Measurements from ENCODE around the gene SLC35A1. TPM values are rescaled to one million over a fixed set of nuclear protein-coding genes. Genes with fewer than 3 reads are reported as not detected.

The SLC35A1 gene
- total RNA-seq, 1 experiment from 2014 or later, result 6.4 TPM

DNA sequence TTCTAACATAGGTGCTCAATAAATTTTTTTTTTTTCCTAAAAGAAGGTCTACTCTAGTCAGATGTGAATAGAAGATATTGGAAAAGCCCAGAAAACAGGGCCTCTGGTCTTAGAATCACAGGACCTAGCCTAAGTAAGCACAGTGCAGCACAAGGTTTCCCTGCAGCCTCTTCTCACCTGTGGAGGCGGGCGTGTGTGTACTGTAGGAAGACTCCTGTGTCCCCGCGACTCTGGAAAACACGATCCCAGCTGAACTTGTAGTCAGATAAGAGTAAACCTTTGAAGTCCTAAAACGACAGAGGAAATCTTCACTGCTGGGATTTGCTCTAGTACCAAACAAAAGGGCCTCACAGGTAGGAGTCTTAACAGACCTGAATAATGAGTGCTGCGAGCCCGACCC lies 45.7 kb downstream of the SLC35A1 start:
- Mint-ChIP-seq H3K36me3 (peaks cover 51% of the 10 kb centered on the region), H3K27me3 (ENCODE audit: low read depth) (no peaks in the 10 kb centered on the region), H3K4me1 (no peaks in the 10 kb centered on the region), H3K4me3 (no peak overlapping the region), H3K9me3 (no peaks in the 10 kb centered on the region), H3K27ac (no peak overlapping the region)
- ChIA-PET CTCF (no interaction called here), POLR2A (no interaction called here)
- no peak for TF ChIP-seq SP1 (CRISPR knock-in tag; conservative IDR thresholded peaks at IDR 0.05)
- no peak for TF ChIP-seq ZNF138 (CRISPR knock-in tag; conservative IDR thresholded peaks at IDR 0.05)
- no peak for TF ChIP-seq ZNF423 (CRISPR knock-in tag; IDR thresholded peaks at IDR 0.05)
- no peak for TF ChIP-seq GRHL2 (CRISPR knock-in tag; IDR thresholded peaks at IDR 0.05; ENCODE audit: insufficient replicate concordance, severe bottlenecking)
- TF ChIP-seq, protein P1, sequence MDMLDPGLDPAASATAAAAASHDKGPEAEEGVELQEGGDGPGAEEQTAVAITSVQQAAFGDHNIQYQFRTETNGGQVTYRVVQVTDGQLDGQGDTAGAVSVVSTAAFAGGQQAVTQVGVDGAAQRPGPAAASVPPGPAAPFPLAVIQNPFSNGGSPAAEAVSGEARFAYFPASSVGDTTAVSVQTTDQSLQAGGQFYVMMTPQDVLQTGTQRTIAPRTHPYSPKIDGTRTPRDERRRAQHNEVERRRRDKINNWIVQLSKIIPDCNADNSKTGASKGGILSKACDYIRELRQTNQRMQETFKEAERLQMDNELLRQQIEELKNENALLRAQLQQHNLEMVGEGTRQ (CRISPR knock-in tag; IDR thresholded peaks at IDR 0.05), result no peak
- TF ChIP-seq ATF3 (CRISPR knock-in tag; conservative IDR thresholded peaks at IDR 0.05), result no peak
- no peak for TF ChIP-seq ATF2 (CRISPR knock-in tag; IDR thresholded peaks at IDR 0.05; ENCODE audit: borderline replicate concordance, low read depth)
- no peak for TF ChIP-seq NR1H2 (CRISPR knock-in tag; IDR thresholded peaks at IDR 0.05)
- DNase-seq (ENCODE audit: low spot score) (no peak), ATAC-seq (no peak)

GRCh38 chr6:87522686-87523085 lies 49.9 kb downstream of the SLC35A1 start:
- Mint-ChIP-seq H3K4me3 (no peak overlapping the region), H3K27me3 (ENCODE audit: low read depth) (no peaks in the 10 kb centered on the region), H3K4me1 (no peaks in the 10 kb centered on the region), H3K27ac (no peak overlapping the region), H3K9me3 (no peaks in the 10 kb centered on the region), H3K36me3 (peaks cover 30% of the 10 kb centered on the region)
- no peak for ATAC-seq
- CTCF ChIA-PET, result no interaction called here
- POLR2A ChIA-PET, result no interaction called here
- no peak for DNase-seq (ENCODE audit: low spot score)
- TF ChIP-seq SOX15 (CRISPR knock-in tag; IDR thresholded peaks at IDR 0.05), result no peak
- TF ChIP-seq ZBTB21 (CRISPR knock-in tag; IDR thresholded peaks at IDR 0.05; ENCODE audit: borderline replicate concordance), result no peak
- no peak for TF ChIP-seq ZNF138 (CRISPR knock-in tag; conservative IDR thresholded peaks at IDR 0.05)
- no peak for TF ChIP-seq ZNF671 (CRISPR knock-in tag; IDR thresholded peaks at IDR 0.05)
- no peak for TF ChIP-seq JAZF1 (CRISPR knock-in tag; IDR thresholded peaks at IDR 0.05)
- TF ChIP-seq USF1 (CRISPR knock-in tag; IDR thresholded peaks at IDR 0.05), result no peak
- TF ChIP-seq MAX (CRISPR knock-in tag; IDR thresholded peaks at IDR 0.05), result no peak
- no peak for TF ChIP-seq ZNF281 (CRISPR knock-in tag; IDR thresholded peaks at IDR 0.05)
- no peak for TF ChIP-seq ZNF532 (CRISPR knock-in tag; IDR thresholded peaks at IDR 0.05; ENCODE audit: borderline replicate concordance)
- no peak for TF ChIP-seq ATF2 (CRISPR knock-in tag; IDR thresholded peaks at IDR 0.05; ENCODE audit: borderline replicate concordance, low read depth)
- no peak for TF ChIP-seq ATF1 (CRISPR knock-in tag; IDR thresholded peaks at IDR 0.05)
- no peak for TF ChIP-seq FOXP4 (CRISPR knock-in tag; IDR thresholded peaks at IDR 0.05)
- TF ChIP-seq PREB (CRISPR knock-in tag; IDR thresholded peaks at IDR 0.05; ENCODE audit: borderline replicate concordance), result no peak

All from WTC11 (cell line).